HG03575 (cell line): ENCODE data around the gene GGPS1.
"Not testable (repeated sequence)": the region's sequence is repeated elsewhere in the genome, so short reads cannot be mapped to it uniquely, and the experiment has no call there.

Experiments
- ATAC-seq: cut with Tn5 transposase; IDR thresholded peaks from one replicate; pipeline ENCODE4 v1.9.1; 2021; ENCODE audit not compliant: unreplicated experiment, insufficient number of reproducible peaks, low FRiP score; ENCODE audit errors: extremely low read depth

GGPS1 gene

GRCh38 chr1:235299169-235299858, 29.1 kb upstream of the GGPS1 start:
- ATAC-seq, result no peak

DNA sequence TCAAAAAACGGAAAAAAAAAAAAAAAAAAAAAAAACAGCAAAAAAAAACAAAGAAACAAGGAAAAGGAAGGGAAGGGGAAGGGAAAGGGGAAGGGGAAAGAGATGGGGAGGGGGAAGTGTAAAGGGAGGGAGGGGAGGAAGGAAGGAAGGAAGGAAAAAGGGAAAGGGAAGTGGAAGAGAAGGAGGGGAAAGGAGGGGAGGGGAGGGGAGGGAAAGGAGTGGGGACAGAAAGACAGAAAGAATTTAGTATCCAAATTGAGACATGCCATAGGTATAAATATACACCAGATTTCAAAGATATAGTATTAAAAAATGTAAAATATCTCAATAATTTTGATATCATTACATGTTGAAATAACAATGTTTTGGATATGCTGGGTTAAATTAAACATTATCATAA, 26.2 kb upstream of the GGPS1 start:
- ATAC-seq, result no peak

- no peak for ATAC-seq
Observed at GRCh38 chr1:235304549-235305451, 23.6 kb upstream of the GGPS1 start.

DNA sequence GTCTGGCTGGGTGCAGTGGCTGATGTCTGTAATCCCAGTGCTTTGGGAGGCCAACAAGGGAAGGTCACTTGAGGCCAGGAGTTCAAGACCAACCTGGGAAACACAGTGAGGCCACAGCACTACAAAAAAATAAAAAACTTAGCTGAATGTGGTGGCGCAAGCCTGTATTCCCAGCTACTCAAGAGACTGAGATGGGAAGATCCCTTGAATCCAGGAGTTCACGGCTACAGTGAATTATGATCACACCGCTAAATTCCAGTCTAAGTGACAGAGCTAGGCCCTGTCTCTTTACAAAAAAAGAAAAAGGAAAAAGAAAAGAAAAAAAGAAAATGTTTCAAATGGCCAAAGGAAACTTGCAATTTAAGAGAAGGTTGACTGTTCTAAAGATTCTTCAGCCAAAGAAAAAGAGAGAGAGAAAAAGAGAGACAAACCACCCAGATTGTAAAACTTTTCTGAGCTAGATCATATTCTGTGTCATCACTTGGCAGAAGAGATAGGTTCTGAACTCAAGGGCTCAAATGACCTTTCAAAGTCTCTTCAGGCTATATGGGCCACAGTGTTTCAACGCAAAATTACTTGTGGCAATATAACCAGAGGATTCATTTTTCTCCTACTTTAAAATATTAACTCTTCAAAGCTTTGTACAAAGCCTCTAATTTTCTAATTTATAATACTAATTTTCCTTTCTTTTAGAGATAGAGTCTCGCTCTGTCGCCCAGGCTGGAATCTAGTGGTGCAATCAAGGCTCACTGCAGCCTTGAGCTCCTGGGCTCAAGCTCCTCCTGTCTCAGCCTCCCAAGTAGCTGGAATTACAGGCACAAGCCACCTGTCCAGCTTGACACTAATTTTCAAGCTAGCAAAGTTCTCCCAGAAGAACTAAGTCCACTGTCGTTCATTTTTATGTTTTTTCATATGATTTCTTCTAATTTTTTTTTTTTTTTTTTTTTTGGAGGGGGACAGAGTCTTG, 20.9 kb upstream of the GGPS1 start:
- ATAC-seq, result no peak

- not testable (repeated sequence) for ATAC-seq
Observed at GRCh38 chr1:235309206-235309605, 19.2 kb upstream of the GGPS1 start.

- ATAC-seq, result no peak
Observed at GRCh38 chr1:235313262-235313661, 15.1 kb upstream of the GGPS1 start.

DNA sequence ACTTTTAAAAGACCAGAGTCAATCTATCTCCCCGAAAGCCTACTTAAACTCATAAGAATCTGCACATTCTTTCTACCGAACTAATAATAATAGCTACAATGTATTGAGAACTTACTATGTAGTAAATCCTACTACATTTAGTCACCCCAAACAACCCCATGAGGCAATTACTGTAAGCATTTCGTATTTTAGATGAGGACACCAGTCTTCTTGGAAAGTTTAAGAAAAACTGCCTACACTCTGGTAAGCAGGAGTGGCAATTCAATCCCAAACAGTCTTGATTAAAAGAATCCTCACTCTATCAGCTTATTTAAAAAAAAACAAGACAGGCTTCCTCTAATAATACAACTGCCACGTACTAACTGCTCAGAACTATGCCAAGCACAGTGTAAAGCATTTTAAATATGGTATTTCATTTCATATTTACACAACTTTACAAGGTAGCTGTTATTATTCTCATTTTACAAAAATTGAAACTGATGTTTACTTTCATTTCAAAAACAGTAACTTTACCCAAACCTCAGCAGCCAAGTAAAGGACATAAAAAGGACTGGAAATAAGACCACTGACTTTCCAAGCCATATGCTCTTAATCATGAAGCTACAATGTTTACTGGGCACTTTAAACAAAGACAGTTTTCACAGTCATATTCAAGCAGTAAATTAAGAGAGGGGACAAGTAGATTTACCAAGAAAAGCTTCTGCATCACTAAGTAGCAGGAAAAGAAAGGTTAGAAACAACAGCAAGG, 14.3 kb upstream of the GGPS1 start:
- ATAC-seq, result no peak

DNA sequence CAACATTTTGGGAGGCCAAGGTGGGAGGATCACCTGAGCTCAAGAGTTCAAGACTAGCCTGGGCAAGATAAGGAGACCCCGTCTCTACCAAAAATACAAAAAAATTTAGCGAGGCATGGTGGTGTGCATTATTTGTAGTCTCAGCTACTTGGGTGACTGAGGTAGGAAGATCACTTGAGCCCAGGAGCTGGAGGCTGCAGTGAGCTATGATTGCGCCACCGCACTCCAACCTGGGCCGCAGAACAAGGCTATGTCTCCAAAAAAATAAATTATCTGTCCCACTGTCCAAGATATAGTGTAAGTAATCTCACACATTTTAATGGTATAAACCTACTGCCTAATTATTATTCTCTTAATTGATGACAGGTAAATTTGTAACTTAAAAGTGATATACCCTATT, 13.2 kb upstream of the GGPS1 start:
- no peak for ATAC-seq

DNA sequence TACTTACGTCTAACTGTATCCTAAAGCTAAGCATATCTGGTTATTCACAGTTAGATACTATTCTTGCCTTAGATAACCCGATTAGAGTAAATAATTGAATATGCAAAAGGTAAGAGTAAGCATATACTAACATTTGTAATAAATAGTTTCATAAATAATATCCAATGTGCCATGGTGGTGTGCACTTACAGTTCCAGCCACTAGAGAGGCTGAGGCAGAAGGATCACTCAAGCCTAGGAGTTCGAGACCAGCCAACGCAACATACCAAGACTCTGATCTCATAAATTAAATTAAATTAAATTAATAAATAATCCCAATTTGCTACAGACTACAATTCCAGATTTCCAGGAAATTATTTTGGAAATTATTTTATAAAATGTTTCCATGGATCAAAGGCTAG, 12.6 kb upstream of the GGPS1 start:
- no peak for ATAC-seq

- ATAC-seq, result no peak
Observed at GRCh38 chr1:235317168-235317567, 11.2 kb upstream of the GGPS1 start.

DNA sequence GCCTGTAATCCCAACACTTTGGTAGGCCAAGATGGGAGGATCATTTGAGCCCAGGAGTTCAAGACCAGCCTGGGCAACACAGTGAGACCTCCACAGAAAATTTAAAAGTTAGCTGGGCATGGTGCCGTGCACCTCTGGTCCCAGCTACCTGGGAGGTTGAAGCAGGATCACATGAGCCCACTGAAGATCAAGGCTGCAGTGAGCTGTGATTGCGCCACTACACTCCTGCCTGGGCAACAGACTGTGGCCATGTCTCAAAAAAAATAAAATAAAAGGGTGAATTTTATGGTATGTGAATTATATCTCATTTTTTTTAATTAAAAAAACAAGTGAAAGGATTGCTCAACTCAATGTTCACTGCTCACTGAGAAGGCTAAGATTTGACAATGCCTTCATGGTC, 9.1 kb upstream of the GGPS1 start:
- ATAC-seq, result no peak

- no peak for ATAC-seq
Observed at GRCh38 chr1:235320521-235321179, 7.7 kb upstream of the GGPS1 start.

DNA sequence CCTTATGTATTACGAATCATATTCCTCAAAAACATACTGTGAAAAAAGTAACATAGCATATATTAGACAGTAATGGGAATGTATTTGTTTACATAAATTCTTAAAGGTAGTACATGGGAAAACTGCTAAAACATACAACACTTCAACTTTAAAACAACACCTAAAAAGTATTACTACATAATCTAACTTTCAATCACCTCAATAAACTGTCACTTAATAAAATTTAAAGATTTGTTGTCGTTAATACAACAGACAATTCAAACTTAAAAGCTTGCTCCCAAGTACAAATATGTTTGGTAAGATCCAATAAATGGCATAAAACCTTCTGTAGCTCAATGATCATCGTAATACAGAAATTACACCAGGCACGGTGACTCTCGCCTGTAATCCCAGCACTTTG, 4.1 kb upstream of the GGPS1 start:
- no peak for ATAC-seq

GRCh38 chr1:235325139-235325538, 3.2 kb upstream of the GGPS1 start:
- ATAC-seq, result no peak

GRCh38 chr1:235325854-235326253, 2.5 kb upstream of the GGPS1 start:
- ATAC-seq, result no peak

DNA sequence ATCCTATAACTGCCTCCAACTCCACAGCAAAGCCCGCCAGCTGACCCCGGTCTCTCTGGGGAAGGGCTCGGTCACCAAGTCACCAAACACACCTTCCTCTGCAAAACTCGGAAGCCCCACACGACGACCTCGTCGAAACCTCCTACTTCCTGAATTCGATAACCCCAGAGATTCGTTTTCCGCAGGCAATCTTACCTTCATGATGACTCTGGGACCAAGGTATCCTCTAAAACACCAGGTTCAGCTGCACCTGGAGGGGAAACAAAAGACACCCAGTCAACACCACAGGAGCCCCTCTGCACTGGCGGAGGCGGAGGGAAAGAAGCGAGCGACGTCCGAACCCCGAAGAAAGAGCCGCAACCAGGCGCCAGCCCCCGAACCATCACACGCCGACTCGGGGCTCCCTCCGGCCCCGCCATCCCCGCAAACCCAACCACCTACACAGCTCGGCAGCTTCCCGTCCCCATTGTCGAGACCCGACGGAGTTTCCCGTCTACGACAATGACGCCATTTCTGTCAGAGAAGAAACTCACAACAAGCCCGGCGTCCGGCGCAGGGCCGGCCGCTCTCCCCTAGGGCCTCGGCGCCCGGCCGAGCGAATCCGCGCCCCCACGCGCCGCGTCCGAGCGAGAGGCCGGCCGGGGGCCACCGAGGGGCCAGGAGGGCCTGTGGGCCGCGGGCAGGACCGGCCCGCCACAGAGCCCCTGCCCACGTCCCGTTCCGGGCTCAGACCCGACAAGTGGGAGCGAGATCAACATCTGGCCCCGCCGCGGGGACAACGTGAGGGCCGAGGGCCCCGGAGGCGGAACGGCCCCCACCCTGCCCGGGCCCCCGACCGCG, 1.4 kb upstream of the GGPS1 start:
- ATAC-seq, result no peak

DNA sequence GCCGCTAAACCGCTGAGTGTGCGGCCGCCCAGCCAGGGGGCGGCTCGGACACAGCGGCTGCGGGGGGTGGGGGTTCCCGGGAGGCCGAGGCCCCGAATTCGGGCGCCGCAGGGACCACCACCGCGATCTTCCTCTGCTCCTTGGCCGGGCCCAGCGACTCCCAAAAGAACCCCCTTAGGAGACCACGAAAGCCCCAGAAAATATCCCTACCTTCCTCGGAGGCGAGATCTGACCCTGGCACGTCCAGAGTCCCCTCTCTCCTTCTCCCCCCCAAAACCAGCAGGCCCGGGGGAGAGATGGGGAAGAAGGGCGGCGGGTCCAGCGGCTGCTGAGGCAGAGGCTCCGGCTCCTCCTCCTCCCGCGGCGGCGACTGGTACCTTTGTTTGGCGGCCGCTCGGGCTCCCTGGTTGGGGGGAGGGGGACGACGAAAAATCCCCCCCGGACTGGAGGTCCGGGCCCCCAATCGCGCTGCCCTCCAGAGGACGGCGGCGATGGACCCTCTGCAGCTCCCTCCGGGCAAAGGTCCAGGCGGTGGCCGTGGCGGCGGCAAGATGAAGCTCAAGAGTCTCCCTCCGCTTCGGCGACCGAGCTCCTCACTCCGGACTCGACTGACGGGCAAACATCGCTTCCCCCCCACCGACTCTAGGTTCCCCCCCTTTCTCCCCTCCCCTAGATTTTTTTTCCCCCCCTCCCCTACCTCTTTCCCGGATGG, 655 bp upstream of the GGPS1 start, which contains the start of gene ARID4B:
Gene ARID4B (minus strand): TSS at position 621 of the 712 bp plus-strand sequence. CDS start 1,260 bp downstream, outside the sequence.
- no peak for ATAC-seq
